Umbilical cord (tissue), 2 donors: ENCODE measurements around the gene MOB3C. TPM values are rescaled to one million over a fixed set of nuclear protein-coding genes. Genes with fewer than 3 reads are reported as not detected.
"Not testable (repeated sequence)": the region's sequence is repeated elsewhere in the genome, so short reads cannot be mapped to it uniquely, and the experiment has no call there.

Source experiments
- DNase-seq: peaks from one replicate; pipeline ENCODE4 v3.0.0-alpha.2; 2015; ENCODE audit warnings: low spot score
- total RNA-seq: library from RNA; depleted of rRNA; stranded (reverse); fragments of >200 nt; gene quantifications from one replicate; pipeline ENCODE4 v1.2.3, GENCODE V29; 2014; ENCODE audit warnings: low replicate concordance; ENCODE audit not compliant: insufficient read depth

Gene MOB3C
- total RNA-seq, result 21.9 TPM

- peak; percentile 96 for DNase-seq
These were observed at the start of gene MOB3C for GRCh38 chr1:46616277-46617107. TSS of gene MOB3C (minus strand) at chr1:46616811. CDS start at chr1:46613321, 3,490 bp downstream.

GRCh38 chr1:46665983-46666382 lies 49.4 kb upstream of the MOB3C start:
- DNase-seq, result no peak

GRCh38 chr1:46662919-46663318 lies 46.3 kb upstream of the MOB3C start:
- not testable (repeated sequence) for DNase-seq

GRCh38 chr1:46660116-46660515 lies 43.5 kb upstream of the MOB3C start:
- not testable (repeated sequence) for DNase-seq

GRCh38 chr1:46659307-46659870 lies 42.8 kb upstream of the MOB3C start:
- DNase-seq, result no peak

GRCh38 chr1:46657775-46658174 lies 41.2 kb upstream of the MOB3C start:
- DNase-seq, result no peak

- DNase-seq, result no peak
These were observed 40.0 kb upstream of the MOB3C start for GRCh38 chr1:46656643-46657042.

GRCh38 chr1:46655848-46656247 lies 39.2 kb upstream of the MOB3C start:
- DNase-seq, result no peak

GRCh38 chr1:46654698-46655097 lies 38.1 kb upstream of the MOB3C start:
- not testable (repeated sequence) for DNase-seq

GRCh38 chr1:46654012-46654411 lies 37.4 kb upstream of the MOB3C start:
- DNase-seq, result no peak

GRCh38 chr1:46653405-46653958 lies 36.9 kb upstream of the MOB3C start:
- DNase-seq, result peak; percentile 89

- no peak for DNase-seq
These were observed 35.9 kb upstream of the MOB3C start for GRCh38 chr1:46652321-46653100.

GRCh38 chr1:46651152-46651551 lies 34.5 kb upstream of the MOB3C start:
- DNase-seq, result not testable (repeated sequence)

- no peak for DNase-seq
These were observed 33.9 kb upstream of the MOB3C start for GRCh38 chr1:46650491-46650890.

- no peak for DNase-seq
These were observed 33.2 kb upstream of the MOB3C start for GRCh38 chr1:46649764-46650163.

GRCh38 chr1:46647611-46648010 lies 31.0 kb upstream of the MOB3C start:
- no peak for DNase-seq

- DNase-seq, result no peak
These were observed 30.2 kb upstream of the MOB3C start for GRCh38 chr1:46646844-46647243.

GRCh38 chr1:46646331-46646730 lies 29.7 kb upstream of the MOB3C start:
- no peak for DNase-seq

GRCh38 chr1:46645815-46646214 lies 29.2 kb upstream of the MOB3C start:
- no peak for DNase-seq

- peak; percentile 62 for DNase-seq
These were observed 26.8 kb upstream of the MOB3C start for GRCh38 chr1:46643368-46643775.

- no peak for DNase-seq
These were observed 25.6 kb upstream of the MOB3C start for GRCh38 chr1:46642115-46642680.

- no peak for DNase-seq
These were observed 22.9 kb upstream of the MOB3C start for GRCh38 chr1:46639547-46639946.
